Stimulated activated CD8-positive, alpha-beta memory T cell treated with anti-CD3 and anti-CD28 coated beads, Interleukin-15, amount 100 ng/mL, for 1 hour (primary cell): ENCODE measurements around the gene NME9.
"Not testable (repeated sequence)": the region's sequence is repeated elsewhere in the genome, so short reads cannot be mapped to it uniquely, and the experiment has no call there.

ENCODE experiments used
- DNase-seq: peaks from one replicate; pipeline ENCODE4 v3.0.0-alpha.2; 2020; ENCODE audit warnings: low read depth

The NME9 gene, protein sequence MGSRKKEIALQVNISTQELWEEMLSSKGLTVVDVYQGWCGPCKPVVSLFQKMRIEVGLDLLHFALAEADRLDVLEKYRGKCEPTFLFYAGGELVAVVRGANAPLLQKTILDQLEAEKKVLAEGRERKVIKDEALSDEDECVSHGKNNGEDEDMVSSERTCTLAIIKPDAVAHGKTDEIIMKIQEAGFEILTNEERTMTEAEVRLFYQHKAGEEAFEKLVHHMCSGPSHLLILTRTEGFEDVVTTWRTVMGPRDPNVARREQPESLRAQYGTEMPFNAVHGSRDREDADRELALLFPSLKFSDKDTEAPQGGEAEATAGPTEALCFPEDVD

DNA sequence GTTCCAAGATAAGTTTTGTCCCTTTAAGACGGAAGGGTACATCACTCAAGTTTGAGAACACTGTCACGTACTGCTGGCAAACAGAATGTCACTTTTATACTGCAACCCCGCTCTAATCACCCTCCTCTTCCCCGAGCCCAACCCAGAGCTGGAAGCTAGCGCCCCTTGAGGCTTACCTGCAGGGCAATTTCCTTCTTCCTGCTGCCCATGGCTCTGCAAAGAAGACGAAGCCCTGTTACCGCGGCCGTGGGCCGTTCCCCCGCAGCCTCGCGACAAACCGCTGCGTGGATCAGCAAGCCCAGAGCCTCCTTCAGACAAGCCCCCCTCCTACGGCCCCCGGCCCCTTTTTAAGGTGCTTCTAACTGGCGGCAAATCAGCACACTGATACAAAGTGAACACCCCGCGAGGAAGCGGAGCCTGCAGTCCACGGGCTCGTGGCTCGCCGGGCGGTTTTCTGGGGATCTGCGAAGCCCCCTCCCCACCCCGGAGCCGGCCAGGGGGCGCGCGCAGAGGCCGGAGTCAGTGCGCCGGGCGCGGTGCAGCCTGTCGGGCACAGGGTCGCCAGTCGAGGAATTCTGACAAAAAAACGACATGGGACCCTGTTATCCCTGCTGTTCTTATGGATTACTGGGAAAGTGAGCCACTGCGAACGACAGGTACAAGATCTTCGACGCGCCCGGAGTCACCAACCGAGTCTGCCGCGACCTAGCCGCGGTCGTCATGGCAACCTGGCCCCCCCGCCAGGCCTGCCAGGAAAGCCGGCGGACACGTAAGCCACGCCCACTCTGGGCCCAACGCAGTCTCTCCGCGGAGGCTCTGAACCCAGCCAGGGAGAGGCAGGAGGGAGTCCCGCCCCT is at the start of gene NME9:
Gene NME9 (minus strand): TSS at position 725 of the 857 bp plus-strand sequence. CDS start 516 bp downstream, at position 209.
- DNase-seq, result peak; percentile 76

DNA sequence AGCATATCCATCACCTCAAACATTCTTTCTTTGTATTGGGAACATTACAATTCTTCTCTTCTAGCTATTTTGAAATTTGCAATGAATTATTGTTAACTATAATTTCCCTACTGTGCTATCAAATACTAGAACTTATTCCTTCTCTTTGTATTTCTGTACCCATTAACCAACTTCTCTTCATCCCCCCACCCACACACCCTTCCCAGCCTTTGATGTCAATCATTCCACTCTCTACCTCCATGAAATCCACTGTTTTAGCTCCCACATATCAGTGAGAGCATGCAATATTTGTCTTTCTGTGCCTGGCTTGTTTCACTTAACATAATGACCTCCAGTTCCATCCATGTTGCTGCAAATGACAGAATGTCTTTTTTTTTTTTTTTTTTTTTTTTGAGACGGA is 49.3 kb upstream of the NME9 start:
- no peak for DNase-seq

DNA sequence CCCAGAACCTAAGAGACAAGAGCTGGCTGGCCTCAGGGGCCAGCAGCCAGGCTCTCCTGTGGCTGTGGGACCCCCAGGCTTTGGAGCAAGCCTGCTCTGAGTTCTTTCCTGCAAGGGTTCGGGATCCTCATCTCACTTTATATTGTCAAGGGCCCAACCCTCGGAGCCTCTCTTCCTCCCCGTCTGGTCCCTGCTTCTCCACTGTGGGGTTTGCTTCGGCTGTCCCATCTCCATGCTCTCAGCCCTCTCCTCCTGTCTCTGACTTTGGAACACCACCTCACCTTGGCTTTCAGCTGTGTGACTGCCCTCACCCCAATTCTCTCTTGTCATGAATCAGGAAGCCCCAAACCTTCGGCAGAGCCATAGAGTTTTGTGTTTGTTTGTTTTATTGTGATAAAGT is 48.7 kb upstream of the NME9 start:
- no peak for DNase-seq

DNA sequence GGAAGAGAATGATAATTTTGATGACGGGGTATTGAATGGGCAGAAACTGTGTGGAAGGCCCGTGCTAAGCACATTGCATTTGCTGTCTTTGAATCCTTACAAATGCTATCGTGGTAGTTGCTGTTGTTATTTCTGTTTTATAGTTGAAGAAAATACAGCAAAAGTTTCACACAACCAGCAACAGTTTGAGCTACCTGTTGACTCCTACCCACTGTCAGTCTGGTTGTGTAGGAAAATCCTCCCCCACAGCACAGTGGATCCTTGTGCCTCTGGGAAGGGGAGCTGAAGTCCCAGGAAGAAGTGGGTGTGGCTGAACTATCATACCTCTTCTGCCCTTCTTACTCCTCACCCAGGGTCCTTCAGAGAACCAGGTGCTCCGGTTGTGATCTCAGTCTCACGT is 48.2 kb upstream of the NME9 start:
- no peak for DNase-seq

DNA sequence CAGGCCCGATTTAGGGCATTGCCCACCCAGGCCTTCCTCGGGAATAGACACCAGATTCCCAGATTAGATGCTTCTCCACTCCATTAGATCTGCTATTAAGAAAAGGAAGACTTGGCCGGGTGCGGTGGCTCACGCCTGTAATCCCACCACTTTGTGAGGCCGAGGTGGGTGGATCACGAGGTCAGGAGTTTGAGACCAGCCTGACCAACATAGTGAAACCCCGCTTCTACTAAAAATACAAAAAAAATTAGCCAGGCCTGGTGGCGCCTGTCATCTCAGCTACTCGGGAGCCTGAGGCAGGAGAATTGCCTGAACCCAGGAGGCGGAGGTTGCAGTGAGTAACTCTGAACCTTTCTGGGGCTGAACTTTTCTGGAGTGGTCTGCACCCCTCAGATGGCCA is 47.6 kb upstream of the NME9 start:
- DNase-seq, result not testable (repeated sequence)

DNA sequence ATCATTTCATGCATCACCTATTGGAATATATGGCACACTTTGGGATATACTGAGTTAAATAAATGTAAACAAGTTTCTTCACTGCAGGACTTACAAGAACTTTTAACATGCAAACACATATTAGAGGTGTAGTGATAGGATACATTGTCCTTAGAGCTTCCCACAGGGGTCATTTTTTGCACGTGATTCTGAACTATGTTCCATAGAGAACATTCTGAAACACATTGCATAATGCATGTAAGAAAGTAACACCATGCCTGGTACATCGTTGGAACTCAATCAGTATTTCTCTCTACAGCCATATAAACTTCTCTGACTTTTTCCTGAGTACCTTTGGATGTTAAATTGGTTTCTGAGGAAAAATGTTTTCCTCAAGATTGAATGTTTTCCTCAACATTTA is 47.0 kb upstream of the NME9 start:
- DNase-seq, result no peak

DNA sequence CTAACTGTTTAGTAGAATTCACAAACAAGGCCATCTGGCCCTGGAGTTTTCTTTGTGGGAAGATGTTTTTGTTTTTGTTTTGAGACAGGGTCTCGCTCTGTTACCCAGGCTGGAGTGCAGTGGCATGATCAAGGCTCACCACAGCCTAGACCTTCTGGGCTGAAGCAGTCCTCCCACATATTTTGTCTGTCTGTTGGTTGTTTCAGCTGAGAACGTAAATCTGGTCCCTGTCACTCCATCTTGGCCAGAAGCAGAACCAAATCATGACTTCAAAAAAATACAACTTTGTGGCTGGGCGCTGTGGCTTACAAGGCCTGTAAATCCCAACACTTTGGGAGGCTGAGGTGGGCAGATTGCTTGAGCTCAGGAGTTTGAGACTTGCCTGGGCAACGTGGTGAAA is 45.8 kb upstream of the NME9 start:
- DNase-seq, result no peak

DNA sequence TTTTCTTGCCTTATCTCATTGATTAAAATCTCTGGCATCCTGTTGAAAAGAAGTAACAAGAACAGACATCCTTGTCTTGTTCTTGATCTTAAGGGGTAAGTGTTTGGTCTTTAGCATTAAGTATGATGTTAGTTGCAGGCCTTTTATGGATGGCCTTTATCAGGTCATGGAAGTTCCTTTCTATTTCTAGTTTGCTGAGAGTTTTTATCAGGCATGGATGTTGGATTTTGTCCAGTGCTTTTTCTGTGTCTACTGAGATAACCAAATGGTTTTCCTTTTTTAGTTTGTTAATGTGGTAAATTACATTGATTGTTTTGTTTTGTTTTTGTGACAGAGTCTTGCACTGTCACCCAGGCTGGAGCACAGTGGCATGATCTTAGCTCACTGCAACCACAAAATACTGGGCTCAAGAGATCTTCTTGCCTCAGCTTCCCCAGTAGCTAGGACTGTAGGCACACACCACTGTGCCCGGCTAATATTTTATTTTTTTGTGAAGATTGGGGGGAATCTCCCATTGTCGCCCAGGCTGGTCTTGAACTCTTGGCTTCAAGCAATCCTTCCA is 45.0 kb upstream of the NME9 start:
- DNase-seq, result no peak

DNA sequence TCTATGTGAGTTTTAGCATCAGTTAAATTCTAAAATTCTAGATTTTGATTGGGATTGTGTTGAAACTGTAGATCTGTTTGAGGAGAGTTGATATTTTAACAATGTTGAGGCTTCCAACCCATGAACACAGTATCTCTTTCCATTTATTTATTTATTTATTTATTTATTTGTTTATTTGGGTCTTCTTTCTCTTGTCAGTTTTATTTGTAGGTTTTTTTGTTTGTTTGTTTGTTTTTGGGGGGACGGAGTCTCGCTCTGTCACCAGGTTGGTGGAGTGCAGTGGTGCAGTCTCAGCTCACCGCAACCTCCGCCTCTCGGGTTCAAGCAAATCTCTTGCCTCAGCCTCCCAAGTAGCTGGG is 44.1 kb upstream of the NME9 start:
- no peak for DNase-seq

DNA sequence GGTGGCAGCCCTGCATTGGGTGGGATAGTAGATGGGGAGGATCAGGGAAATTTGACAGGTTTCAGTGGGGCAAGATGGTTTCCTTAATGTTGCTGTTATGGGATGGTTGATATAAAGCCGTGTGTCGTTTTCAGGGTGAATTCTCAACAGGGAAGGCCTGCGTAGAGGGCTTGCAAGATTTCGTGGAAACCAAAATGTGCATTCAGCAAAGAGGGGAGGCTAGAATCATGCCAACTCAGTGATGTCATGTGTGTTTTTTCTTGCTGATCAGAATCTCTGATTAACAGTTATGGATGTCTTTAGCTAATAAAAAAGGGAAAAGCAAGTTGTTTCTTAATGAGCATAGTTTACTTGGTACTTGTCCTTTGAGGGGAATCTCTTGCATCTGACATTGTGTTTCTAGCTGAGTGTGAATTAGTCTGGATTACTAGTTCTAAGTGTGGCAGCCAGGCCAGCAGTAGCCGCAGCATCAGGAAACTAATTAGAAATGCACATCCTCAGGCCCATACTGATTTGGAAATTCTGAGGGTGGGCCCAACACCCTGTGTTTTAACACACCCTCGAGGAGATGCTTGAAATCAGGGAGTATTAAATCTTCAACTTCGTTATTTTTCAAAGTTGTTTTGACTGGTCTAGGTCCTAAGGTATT is 43.6 kb upstream of the NME9 start:
- no peak for DNase-seq

DNA sequence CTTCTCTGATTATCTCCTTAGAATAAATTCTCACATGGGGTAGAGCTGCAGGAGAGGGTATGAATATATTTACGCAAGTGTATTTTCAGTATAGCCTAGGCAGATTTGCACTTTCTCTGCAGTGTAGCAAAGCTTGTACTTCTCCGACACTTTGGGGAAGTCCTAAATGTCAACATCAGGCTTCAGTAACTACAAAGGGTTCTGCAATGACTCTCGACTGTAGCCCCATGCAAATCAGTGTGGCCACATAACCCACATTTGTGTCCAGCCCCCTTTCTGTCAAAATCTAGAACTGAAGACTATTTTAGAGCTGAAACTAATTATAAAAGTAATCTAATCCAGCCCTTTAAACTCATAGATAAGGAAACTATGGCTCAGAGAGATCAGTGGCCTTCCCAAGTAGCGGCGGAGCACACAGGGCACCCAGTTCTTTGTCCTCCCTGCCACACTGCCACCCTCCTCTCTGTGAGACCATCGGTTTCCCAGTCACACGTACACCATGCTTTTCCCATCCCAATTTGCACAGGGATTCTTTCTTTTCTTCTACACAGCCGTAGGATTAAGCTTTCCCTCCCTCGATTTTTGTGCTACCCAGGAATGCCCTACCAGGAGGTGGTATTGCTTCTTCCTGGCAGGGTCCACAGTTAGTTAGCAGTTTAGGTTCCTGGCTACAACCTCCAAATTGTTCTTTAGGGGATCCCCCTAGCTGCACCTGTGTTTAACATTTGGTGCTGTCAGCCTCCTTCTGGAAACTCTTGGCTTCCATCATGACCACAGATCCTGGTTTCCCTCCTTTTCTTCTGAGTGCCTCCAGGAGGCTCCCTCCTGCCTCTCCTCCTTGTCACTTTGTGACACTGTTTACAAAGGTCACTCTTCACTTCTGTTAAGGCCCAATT is 41.7 kb upstream of the NME9 start:
- DNase-seq, result no peak

DNA sequence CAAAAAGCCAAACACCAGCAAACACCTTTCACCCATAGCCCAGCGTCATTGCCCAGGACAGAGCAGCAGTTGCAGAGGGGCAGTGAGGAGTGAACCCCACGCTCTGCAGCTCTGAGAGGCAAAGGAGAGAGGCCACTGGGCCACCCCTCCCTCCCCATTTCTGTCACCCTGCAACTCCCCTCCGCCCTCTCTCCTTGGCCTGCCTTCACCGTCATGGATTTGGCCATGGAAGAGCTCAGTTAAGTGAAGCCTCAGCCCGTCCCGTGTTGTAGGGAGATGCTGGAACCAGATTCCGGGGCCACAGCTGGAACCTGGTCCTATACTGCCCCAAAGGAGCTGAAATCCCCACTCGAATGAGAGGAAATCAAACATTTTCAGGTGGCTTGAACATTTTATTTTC is 40.7 kb upstream of the NME9 start:
- DNase-seq, result no peak

DNA sequence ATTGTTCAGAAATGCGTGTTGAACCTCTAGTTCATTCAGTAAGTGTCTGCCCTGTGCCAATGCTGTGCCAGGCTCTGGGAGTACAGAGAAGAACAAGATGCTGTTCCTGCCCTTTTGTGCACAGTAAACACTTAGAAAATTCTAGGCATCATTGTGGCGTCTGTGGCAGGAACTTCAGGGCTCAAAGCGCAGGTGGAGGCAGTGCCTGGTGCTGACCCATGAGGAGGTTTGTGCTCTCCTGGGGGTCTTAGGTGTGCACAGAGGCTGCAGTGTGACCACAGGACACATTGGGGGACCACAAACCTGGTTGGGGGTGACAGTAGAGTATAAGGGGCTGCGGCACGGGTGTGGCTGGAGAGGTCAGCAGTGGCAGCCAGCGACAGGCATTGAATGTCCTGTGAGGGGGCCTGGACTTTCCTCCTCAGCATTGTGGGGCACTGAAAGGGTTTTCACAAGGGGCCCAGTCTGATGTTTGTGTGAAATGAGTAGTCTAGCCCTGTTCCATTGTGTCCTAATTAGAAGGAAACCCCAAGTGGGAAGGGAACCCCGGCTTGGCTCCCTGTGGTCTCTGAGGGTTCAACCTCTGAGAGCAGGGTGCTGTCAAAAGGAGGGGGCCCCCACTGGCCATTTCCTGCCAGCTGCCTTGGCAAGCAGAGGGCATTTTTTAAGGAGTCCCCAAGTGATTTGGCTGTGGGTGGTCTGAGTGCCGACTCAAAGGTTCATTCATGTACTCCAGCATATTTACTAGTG is 39.7 kb upstream of the NME9 start:
- no peak for DNase-seq

DNA sequence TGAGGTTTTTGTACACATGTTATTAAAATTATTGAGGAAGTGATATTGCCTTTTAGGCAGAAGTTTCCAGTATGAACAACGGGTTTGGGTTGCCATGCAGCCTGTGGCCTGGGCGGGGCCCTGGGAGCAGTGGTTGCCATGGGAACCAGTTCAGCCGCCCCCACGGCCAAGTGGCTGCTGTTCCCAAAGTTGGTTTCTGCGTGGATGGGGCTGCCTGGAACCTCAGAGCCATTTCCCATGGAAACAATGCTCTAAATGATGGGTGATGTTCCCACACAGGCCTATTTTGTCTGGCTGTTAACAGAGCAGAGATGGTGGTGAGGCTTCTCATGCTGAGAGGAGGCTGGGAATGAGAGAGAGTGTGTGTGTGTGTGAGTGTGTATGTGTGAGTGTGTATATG is 38.3 kb upstream of the NME9 start:
- DNase-seq, result no peak

DNA sequence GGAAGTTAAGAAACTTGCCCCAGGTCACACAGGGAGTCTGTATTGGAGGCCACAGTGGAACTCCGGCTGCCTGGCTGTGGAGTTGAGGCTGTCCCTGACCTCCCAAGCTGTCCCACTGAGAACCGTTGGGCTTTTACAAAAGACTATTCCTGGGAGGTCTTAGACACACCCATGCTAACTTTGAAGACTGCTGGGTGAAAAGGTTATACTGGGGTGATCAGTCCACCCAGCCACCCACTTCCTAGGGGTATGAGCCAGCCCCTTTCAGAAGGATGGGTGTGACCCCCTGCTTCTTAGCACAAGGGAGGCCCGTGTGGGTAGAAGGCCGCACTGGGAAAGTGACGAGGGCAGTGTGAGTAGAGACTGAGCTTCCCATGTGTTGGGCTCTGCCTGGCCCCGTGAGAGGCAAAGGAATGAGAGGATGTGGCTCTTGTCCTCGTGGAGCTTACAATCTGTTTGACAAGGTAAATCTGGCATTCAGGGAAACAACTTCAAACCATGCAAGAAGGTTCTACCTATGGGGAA is 37.7 kb upstream of the NME9 start:
- no peak for DNase-seq

DNA sequence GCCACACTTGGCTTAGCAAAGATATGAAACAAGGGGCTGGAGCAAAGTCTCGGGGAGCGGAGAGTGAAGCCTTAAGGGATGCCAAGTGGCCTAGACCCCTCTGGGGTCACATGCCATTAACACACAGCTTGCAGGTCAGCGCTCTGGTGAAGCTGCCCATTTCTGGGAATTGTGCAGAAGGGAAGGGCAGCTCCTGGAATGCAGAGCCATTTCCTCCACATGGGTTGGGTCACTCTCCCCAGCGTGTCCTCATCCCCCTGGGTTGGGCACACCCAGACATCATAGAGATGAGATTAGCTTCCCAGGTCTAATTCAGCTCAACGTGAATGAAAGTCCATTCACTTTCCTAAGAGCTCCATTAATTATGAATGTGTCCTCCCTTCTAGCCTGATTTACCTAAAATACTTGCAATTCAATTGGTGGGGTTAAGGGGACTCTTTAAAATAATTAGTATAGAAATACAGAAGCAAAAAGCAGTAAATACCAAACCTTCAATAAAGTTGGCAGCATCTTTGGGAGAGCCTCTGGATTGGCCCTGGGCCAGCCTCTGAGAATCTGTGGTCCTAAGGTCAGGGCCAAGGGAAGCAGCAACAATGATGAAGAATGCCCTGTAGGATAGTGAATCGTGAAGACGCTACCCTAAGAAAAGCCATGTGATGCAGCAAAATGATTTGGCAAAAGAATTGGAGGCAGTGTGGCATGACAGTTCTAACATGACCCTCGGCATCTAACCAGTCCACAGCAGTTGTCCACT is 36.5 kb upstream of the NME9 start:
- DNase-seq, result no peak

DNA sequence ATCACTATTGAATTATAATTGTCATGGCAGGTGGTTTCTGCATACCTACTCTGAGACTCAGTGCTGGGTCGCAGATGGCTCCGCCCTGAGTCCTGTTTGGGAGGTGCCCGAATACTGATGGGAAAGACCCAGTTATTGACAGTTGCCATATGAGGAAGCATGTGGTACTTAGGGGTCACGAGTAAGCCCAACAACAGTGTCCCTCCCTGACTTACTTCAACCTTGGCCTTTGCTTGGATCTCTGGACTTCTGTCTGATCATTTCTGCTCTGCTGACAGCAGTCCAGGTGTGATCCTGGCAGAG is 35.6 kb upstream of the NME9 start:
- DNase-seq, result no peak

DNA sequence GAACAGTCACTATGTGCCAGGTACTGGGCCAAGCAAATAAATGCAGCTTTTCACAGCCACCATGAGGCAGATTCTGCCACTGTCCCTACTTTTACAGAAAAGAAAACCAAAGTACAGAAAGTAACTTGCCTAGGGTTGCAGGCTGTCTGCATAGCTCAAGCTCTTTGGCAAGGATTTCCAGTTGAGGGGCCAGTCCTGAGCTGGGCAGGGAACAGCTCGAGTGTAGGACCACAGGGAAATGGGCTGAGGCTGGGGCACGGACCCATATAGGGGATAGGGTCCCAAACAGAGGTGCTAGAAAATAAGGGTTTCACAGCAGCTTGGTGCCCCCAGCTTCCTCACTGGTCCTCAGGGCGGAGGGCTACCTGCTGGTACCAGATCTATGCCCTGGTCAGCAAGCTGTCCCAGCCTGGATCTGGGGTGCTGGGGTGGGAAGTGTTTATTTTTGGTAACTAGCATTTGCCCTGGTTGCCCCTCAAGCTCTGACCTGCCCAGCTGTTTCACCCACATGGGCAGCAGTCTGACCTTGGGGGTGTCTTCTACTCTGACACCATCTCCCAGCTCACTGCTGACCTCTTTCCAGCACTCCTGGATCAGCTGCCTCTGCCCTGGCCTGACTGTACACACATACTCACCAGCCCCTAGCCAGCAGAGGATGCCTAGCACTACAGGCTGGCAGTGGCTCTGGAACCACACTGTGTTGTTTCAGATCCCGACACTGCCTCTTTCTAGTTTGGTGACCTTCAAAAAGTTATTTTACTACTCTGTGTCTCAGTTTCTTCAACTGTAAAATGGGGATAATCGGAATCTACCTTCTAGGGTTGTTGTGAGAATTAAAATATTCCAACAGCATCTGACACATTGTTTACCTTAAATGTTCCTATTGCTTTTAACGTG is 35.0 kb upstream of the NME9 start:
- DNase-seq, result no peak

DNA sequence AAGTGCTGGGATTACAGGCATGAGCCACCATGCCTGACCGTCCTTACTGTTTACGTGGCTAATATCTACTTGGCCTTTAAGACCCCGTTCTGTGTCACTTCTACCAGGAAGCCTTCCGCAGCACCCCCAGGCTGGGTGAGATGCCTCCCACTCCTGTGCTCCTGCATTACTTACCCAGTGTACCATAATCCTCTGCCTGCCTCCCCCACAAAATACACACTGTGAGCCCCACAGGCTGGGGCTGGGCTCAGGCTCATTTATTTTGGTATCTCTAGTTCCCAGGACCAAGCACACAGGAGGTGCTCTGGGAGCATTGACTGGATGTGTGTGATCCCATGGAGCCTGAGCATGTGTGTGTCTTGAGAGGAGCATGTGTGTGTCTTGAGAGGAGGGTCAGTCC is 33.7 kb upstream of the NME9 start:
- DNase-seq, result no peak
